BLaER1 treated with 17β-estradiol and CSF1 and Interleukin-3, amounts not matched to agents 10 nM and 100 nM (cell line): ENCODE measurements around the gene ADORA2B.
A peak's percentile ranks its signal among the peaks of the same experiment; 100 is the strongest.
"Not testable (repeated sequence)": the region's sequence is repeated elsewhere in the genome, so short reads cannot be mapped to it uniquely, and the experiment has no call there.

Experiments used
- H3K27ac ChIP-seq, 11 experiments: shearing (Covaris generic); formaldehyde crosslinking; 2 replicates each; pipeline ENCODE4 v1.8.1; 2022
- H3K27me3 ChIP-seq, 11 experiments: shearing (Covaris generic); formaldehyde crosslinking; 2 replicates each; pipeline ENCODE4 v1.8.1; 2022
- H3K36me3 ChIP-seq, 11 experiments: shearing (Covaris generic); formaldehyde crosslinking; 2 replicates each; pipeline ENCODE4 v1.8.1; 2022
- H3K4me1 ChIP-seq, 10 experiments: shearing (Covaris generic); formaldehyde crosslinking; 2 replicates each; pipeline ENCODE4 v1.8.1; 2022
- H3K4me2 ChIP-seq, 11 experiments: shearing (Covaris generic); formaldehyde crosslinking; 2 replicates each; pipeline ENCODE4 v1.8.1; 2022
- H3K4me3 ChIP-seq, 10 experiments: shearing (Covaris generic); formaldehyde crosslinking; 2 replicates each; pipeline ENCODE4 v1.8.1; 2022
- H3K9ac ChIP-seq, 11 experiments: shearing (Covaris generic); formaldehyde crosslinking; 2 replicates each; pipeline ENCODE4 v1.8.1; 2022
- H3K9me3 ChIP-seq, 11 experiments: shearing (Covaris generic); formaldehyde crosslinking; replicated peaks in 1 of 11; 2 replicates each; pipeline ENCODE4 v1.8.1; 2022
- H4K20me1 ChIP-seq, 11 experiments: shearing (Covaris generic); formaldehyde crosslinking; 2 replicates each; pipeline ENCODE4 v1.8.1; 2022
- Cebpa-rat ChIP-seq, 11 experiments: shearing (Covaris generic); IDR thresholded peaks; 2 replicates each; pipeline ENCODE4 v1.8.1; 2022

Gene ADORA2B

GRCh38 chr17:15944759-15945526, at the start of gene ADORA2B:
Gene ADORA2B (plus strand): TSS chr17:15945130. CDS start chr17:15945249, 119 bp downstream.
- Histone ChIP-seq H3K27me3 (peaks cover 0 to 53% (median 49%) of the 10 kb centered on the region in 11 experiments; a peak in 20 of 22 replicates), H3K27ac (peak within 1 kb of the TSS; percentile 23 to 84 (median 76); a peak in 21 of 22 replicates), H3K9me3 (peaks cover 0 to 23% (median 3%) of the 10 kb centered on the region in 11 experiments; a peak in 10 of 22 replicates), H4K20me1 (peaks cover 0 to 15% (median 0%) of the 10 kb centered on the region in 11 experiments; a peak in 3 of 22 replicates), H3K36me3 (peaks cover 0 to 4% (median 0%) of the 10 kb centered on the region in 11 experiments; a peak in 2 of 22 replicates), H3K4me3 (peak within 1 kb of the TSS; percentile 62 to 76 (median 68)), H3K4me2 (peak within 1 kb of the TSS; percentile 95 to 99 (median 97)), H3K4me1 (peaks cover 21 to 73% (median 56%) of the 10 kb centered on the region in 10 experiments), H3K9ac (peak within 1 kb of the TSS; percentile 64 to 83 (median 78))
- TF ChIP-seq Cebpa-rat (IDR thresholded peaks at IDR 0.05): no peak

- Histone ChIP-seq H3K36me3 (no peaks in the 10 kb centered on the region), H3K27me3 (no peaks in the 10 kb centered on the region), H3K9ac (no peak overlapping the region), H3K4me2 (no peak overlapping the region), H4K20me1 (no peaks in the 10 kb centered on the region), H3K4me3 (no peak overlapping the region), H3K9me3 (peaks cover 0 to 22% (median 12%) of the 10 kb centered on the region in 11 experiments; a peak in 16 of 22 replicates), H3K27ac (no peak overlapping the region), H3K4me1 (peaks cover 0 to 16% (median 9%) of the 10 kb centered on the region in 10 experiments; a peak in 15 of 20 replicates)
- TF ChIP-seq Cebpa-rat (IDR thresholded peaks at IDR 0.05): no peak
Measured at GRCh38 chr17:15896277-15896676, 48.7 kb upstream of the ADORA2B start.

- Histone ChIP-seq H3K4me2 (no peak overlapping the region), H3K4me1 (peaks cover 0 to 22% (median 13%) of the 10 kb centered on the region in 10 experiments; a peak in 15 of 20 replicates), H3K9ac (no peak overlapping the region), H4K20me1 (no peaks in the 10 kb centered on the region), H3K9me3 (peaks cover 0 to 22% (median 12%) of the 10 kb centered on the region in 11 experiments; a peak in 16 of 22 replicates), H3K27ac (no peak overlapping the region), H3K27me3 (no peaks in the 10 kb centered on the region), H3K4me3 (no peak overlapping the region), H3K36me3 (no peaks in the 10 kb centered on the region)
- no peak for TF ChIP-seq Cebpa-rat (IDR thresholded peaks at IDR 0.05)
Measured at GRCh38 chr17:15896834-15897233, 48.1 kb upstream of the ADORA2B start.

- not testable (repeated sequence) for H3K4me3 ChIP-seq, H4K20me1 ChIP-seq, H3K27me3 ChIP-seq, H3K4me2 ChIP-seq, H3K27ac ChIP-seq, H3K9ac ChIP-seq, H3K36me3 ChIP-seq
- Histone ChIP-seq H3K4me1 (peaks cover 0 to 26% (median 13%) of the 10 kb centered on the region in 10 experiments; a peak in 15 of 20 replicates), H3K9me3 (peaks cover 0 to 22% (median 12%) of the 10 kb centered on the region in 11 experiments; a peak in 16 of 22 replicates)
Measured at GRCh38 chr17:15899596-15899995, 45.3 kb upstream of the ADORA2B start.

- Histone ChIP-seq H3K36me3 (no peaks in the 10 kb centered on the region), H4K20me1 (no peaks in the 10 kb centered on the region), H3K4me3 (no peak overlapping the region), H3K9ac (no peak overlapping the region), H3K4me1 (peaks cover 0 to 26% (median 13%) of the 10 kb centered on the region in 10 experiments; a peak in 15 of 20 replicates), H3K27me3 (no peaks in the 10 kb centered on the region), H3K4me2 (peak overlapping the region in 9 of 11 experiments; percentile 1 to 73 (median 47); a peak in 17 of 22 replicates), H3K27ac (no peak overlapping the region), H3K9me3 (peaks cover 0 to 18% (median 11%) of the 10 kb centered on the region in 11 experiments; a peak in 16 of 22 replicates)
- no peak for TF ChIP-seq Cebpa-rat (IDR thresholded peaks at IDR 0.05)
Measured at GRCh38 chr17:15900871-15901270, 44.1 kb upstream of the ADORA2B start.

- not testable (repeated sequence) for H3K36me3 ChIP-seq, H3K27me3 ChIP-seq, H3K27ac ChIP-seq
Measured at GRCh38 chr17:15905236-15905635, 39.7 kb upstream of the ADORA2B start.

GRCh38 chr17:15907290-15907689, 37.6 kb upstream of the ADORA2B start:
- Histone ChIP-seq H3K9me3 (no peaks in the 10 kb centered on the region), H3K4me3 (no peak overlapping the region), H3K4me2 (no peak overlapping the region), H3K4me1 (peaks cover 0 to under 1% (median 0%) of the 10 kb centered on the region in 10 experiments; a peak in 1 of 20 replicates), H3K9ac (no peak overlapping the region), H3K27ac (no peak overlapping the region), H3K27me3 (no peaks in the 10 kb centered on the region), H4K20me1 (no peaks in the 10 kb centered on the region), H3K36me3 (no peaks in the 10 kb centered on the region)
- no peak for TF ChIP-seq Cebpa-rat (IDR thresholded peaks at IDR 0.05)

More at GRCh38 chr17:15905236-15905635, 39.7 kb upstream of the ADORA2B start:
- not testable (repeated sequence) for H3K4me3 ChIP-seq, H3K9me3 ChIP-seq, H4K20me1 ChIP-seq, H3K9ac ChIP-seq, H3K4me2 ChIP-seq
- peaks cover 0 to 20% (median 12%) of the 10 kb centered on the region in 10 experiments; a peak in 14 of 20 replicates for H3K4me1 ChIP-seq

- Histone ChIP-seq H3K4me3 (no peak overlapping the region), H3K4me2 (no peak overlapping the region), H3K27me3 (no peaks in the 10 kb centered on the region), H4K20me1 (no peaks in the 10 kb centered on the region), H3K9ac (no peak overlapping the region), H3K4me1 (no peaks in the 10 kb centered on the region), H3K27ac (no peak overlapping the region), H3K9me3 (no peaks in the 10 kb centered on the region), H3K36me3 (no peaks in the 10 kb centered on the region)
- no peak for TF ChIP-seq Cebpa-rat (IDR thresholded peaks at IDR 0.05)
Measured at GRCh38 chr17:15908378-15908777, 36.6 kb upstream of the ADORA2B start.

GRCh38 chr17:15909481-15909991, 35.4 kb upstream of the ADORA2B start:
- no peaks in the 10 kb centered on the region for H4K20me1 ChIP-seq

More at GRCh38 chr17:15909481-15909991, 35.4 kb upstream of the ADORA2B start:
- no peak for TF ChIP-seq Cebpa-rat (IDR thresholded peaks at IDR 0.05)
- H3K9me3 ChIP-seq: no peaks in the 10 kb centered on the region
- H3K4me1 ChIP-seq: peaks cover 0 to 8% (median 0%) of the 10 kb centered on the region in 10 experiments; a peak in 2 of 20 replicates
- no peak overlapping the region for H3K9ac ChIP-seq
- no peak overlapping the region for H3K4me3 ChIP-seq
- H3K27ac ChIP-seq: no peak overlapping the region
- H3K27me3 ChIP-seq: no peaks in the 10 kb centered on the region
- H3K36me3 ChIP-seq: no peaks in the 10 kb centered on the region
- no peak overlapping the region for H3K4me2 ChIP-seq
